WI38 (cell line): ENCODE data around the gene BCAS3.

ENCODE experiments used
- H3K4me3 ChIP-seq: 2 replicates; pipeline ENCODE4 v1.5.1; 2011; ENCODE audit warnings: low read depth, mild to moderate bottlenecking, control low read depth, low read length
- CTCF ChIP-seq: IDR thresholded peaks from 2 replicates; pipeline ENCODE4 v1.5.1; 2012; ENCODE audit warnings: low read depth, mild to moderate bottlenecking, control low read depth, low read length

Gene BCAS3

GRCh38 chr17:60640503-60640902, 37.1 kb upstream of the BCAS3 start:
- no peak overlapping the region for H3K4me3 ChIP-seq
- TF ChIP-seq CTCF: peak; percentile 53

- TF ChIP-seq CTCF: no peak
- H3K4me3 ChIP-seq: no peak overlapping the region
These were observed 36.5 kb upstream of the BCAS3 start for GRCh38 chr17:60641126-60641525.

- peak; percentile 49 for TF ChIP-seq CTCF
- no peak overlapping the region for H3K4me3 ChIP-seq
These were observed 35.8 kb upstream of the BCAS3 start for GRCh38 chr17:60641810-60642220.

GRCh38 chr17:60645918-60646523, 31.6 kb upstream of the BCAS3 start:
- no peak for TF ChIP-seq CTCF
- H3K4me3 ChIP-seq: no peak overlapping the region

GRCh38 chr17:60646701-60647100, 30.9 kb upstream of the BCAS3 start:
- no peak overlapping the region for H3K4me3 ChIP-seq
- TF ChIP-seq CTCF: no peak

GRCh38 chr17:60647705-60648104, 29.9 kb upstream of the BCAS3 start:
- no peak overlapping the region for H3K4me3 ChIP-seq
- TF ChIP-seq CTCF: no peak

- H3K4me3 ChIP-seq: no peak overlapping the region
- TF ChIP-seq CTCF: no peak
These were observed 25.0 kb upstream of the BCAS3 start for GRCh38 chr17:60652454-60653247.
